GM12878 (cell line): ENCODE results near the gene CLIC6. TPM values are rescaled to one million over a fixed set of nuclear protein-coding genes. Genes with fewer than 3 reads are reported as not detected.

Experiments
- ATAC-seq: fragments of 200-7000 bp; cut with Tn5 transposase; 3 replicates; pipeline ENCODE4 v1.9.1; 2020; ENCODE audit warnings: mild to moderate bottlenecking, moderate library complexity
- BruUV-seq: library from RNA; stranded (reverse); fragments of 400-500 nt; replicated peaks from 2 replicates; lab custom pipeline; 2021; lab: Mats Ljungman, UMichigan
- CTCF ChIA-PET: fragments of 300-600 bp; sonication (Branson Sonifier 250); formaldehyde crosslinking; extraction: SDS; loops from one replicate; lab custom pipeline; 2021; ENCODE audit warnings: inconsistent platforms; lab: Yijun Ruan, JAX
- POLR2A ChIA-PET: fragments of 350-600 bp; formaldehyde crosslinking; extraction: SDS; loops from one replicate; lab custom pipeline; 2021; ENCODE audit warnings: inconsistent platforms; lab: Charles Lee
- RAD21 ChIA-PET: fragments of 300-600 bp; sonication (Branson Sonifier 250); formaldehyde crosslinking; loops from one replicate; lab custom pipeline; 2023; ENCODE audit warnings: antibody characterized with exemption; ENCODE audit not compliant: unreplicated experiment; lab: Charles Lee
- SMC1A ChIA-PET: fragments of 300-600 bp; sonication (Branson Sonifier 250); formaldehyde crosslinking; loops from one replicate; lab custom pipeline; 2023; ENCODE audit not compliant: unreplicated experiment, uncharacterized antibody; lab: Charles Lee
- DNase-seq: peaks from one replicate; pipeline ENCODE4 v3.0.0-alpha.2; 2011; ENCODE audit warnings: low read depth, low spot score
- FAIRE-seq: peaks from 3 replicates; lab custom pipeline; 2011; peaks lifted over from hg19 to GRCh38; lab: Jason Lieb, UNC
- H2AFZ ChIP-seq: 2 replicates; pipeline ENCODE4 v1.6.0; 2011; ENCODE audit warnings: low read depth, low read length, control low read depth; ENCODE audit not compliant: control insufficient read depth
- H3K27ac ChIP-seq: 2 replicates; pipeline ENCODE4 v1.5.1; 2011; ENCODE audit warnings: control low read depth; ENCODE audit not compliant: control insufficient read depth, insufficient read depth
- H3K27me3 ChIP-seq, 2 experiments: replicated peaks in 1 of 2; 2 replicates each; pipeline versions ENCODE4 v1.6.0 to v1.6.1; 2011; ENCODE audit warnings: low read length in 1 of 2; ENCODE audit not compliant: control insufficient read depth in 2 of 2, insufficient read depth in 2 of 2
- H3K36me3 ChIP-seq, 2 experiments: 2 replicates each; pipeline ENCODE4 v1.5.1; 2011; ENCODE audit warnings: low read length in 1 of 2; ENCODE audit not compliant: control insufficient read depth in 2 of 2, insufficient read depth in 2 of 2
- H3K4me1 ChIP-seq: 2 replicates; pipeline ENCODE4 v1.6.1; 2011; ENCODE audit warnings: mild to moderate bottlenecking, low read length, moderate library complexity, mixed read lengths; ENCODE audit not compliant: control insufficient read depth, insufficient read depth
- H3K4me2 ChIP-seq: 2 replicates; pipeline ENCODE4 v1.6.0; 2011; ENCODE audit warnings: control low read depth; ENCODE audit not compliant: control insufficient read depth, insufficient read depth
- H3K4me3 ChIP-seq: fragments of 200-600 bp; sonication (generic); 2 replicates; pipeline ENCODE4 v1.5.1; 2016
- H3K79me2 ChIP-seq: 2 replicates; pipeline ENCODE4 v1.6.0; 2011; ENCODE audit warnings: low read length; ENCODE audit not compliant: control insufficient read depth, insufficient read depth
- H3K9ac ChIP-seq: 2 replicates; pipeline ENCODE4 v1.8.0; 2011; ENCODE audit warnings: low read length, control low read depth, mixed read lengths; ENCODE audit not compliant: control insufficient read depth, insufficient read depth
- H3K9me3 ChIP-seq: replicated peaks from 3 replicates; pipeline ENCODE4 v1.5.1; 2011; ENCODE audit warnings: mild to moderate bottlenecking, low read length; ENCODE audit not compliant: control insufficient read depth, insufficient read depth
- H4K20me1 ChIP-seq: 2 replicates; pipeline ENCODE4 v1.6.0; 2011; ENCODE audit not compliant: control insufficient read depth, insufficient read depth
- BCL11A ChIP-seq: IDR thresholded peaks from 2 replicates; pipeline ENCODE4 v1.6.1; 2011; ENCODE audit warnings: low read depth, low read length
- CBX5 ChIP-seq: sonication (generic); IDR thresholded peaks from 2 replicates; pipeline ENCODE4 v1.6.1; 2016; ENCODE audit warnings: low read depth, moderate library complexity, mild to moderate bottlenecking, inconsistent platforms
- CREB1 ChIP-seq: IDR thresholded peaks from 2 replicates; pipeline ENCODE4 v1.6.1; 2012; ENCODE audit warnings: low read depth, mild to moderate bottlenecking, inconsistent platforms
- GATAD2B ChIP-seq: fragments of 450-650 bp; conservative IDR thresholded peaks from 2 replicates; pipeline ENCODE4 v1.6.1; 2017; ENCODE audit warnings: low read depth, mild to moderate bottlenecking, moderate library complexity
- KDM1A ChIP-seq: fragments of 200-600 bp; sonication (generic); IDR thresholded peaks from 2 replicates; pipeline ENCODE4 v1.6.1; 2016; ENCODE audit warnings: borderline replicate concordance
- LARP7 ChIP-seq: fragments of 450-650 bp; IDR thresholded peaks from 2 replicates; pipeline ENCODE4 v1.6.1; 2017; ENCODE audit warnings: mild to moderate bottlenecking
- MEF2A ChIP-seq: IDR thresholded peaks from 2 replicates; pipeline ENCODE4 v1.6.1; 2011; ENCODE audit warnings: low read depth, mild to moderate bottlenecking, low read length, moderate library complexity; ENCODE audit not compliant: insufficient read depth
- MXI1 ChIP-seq: fragments of 150-350 bp; IDR thresholded peaks from 2 replicates; pipeline ENCODE4 v1.6.1; 2011; ENCODE audit warnings: low read depth, mild to moderate bottlenecking, inconsistent platforms, low read length, improper control_type of control experiment
- NR2C2 ChIP-seq: IDR thresholded peaks from 2 replicates; pipeline ENCODE4 v1.6.1; 2011; ENCODE audit warnings: borderline replicate concordance, low read depth; ENCODE audit not compliant: control insufficient read depth, insufficient read length
- POLR2AphosphoS5 ChIP-seq: IDR thresholded peaks from 2 replicates; pipeline ENCODE4 v1.6.1; 2011; ENCODE audit warnings: mild to moderate bottlenecking, low read length, inconsistent platforms
- SRF ChIP-seq, 2 experiments: IDR thresholded peaks; 2 replicates each; pipeline ENCODE4 v1.6.1; 2011; ENCODE audit warnings: low read depth in 2 of 2, low read length in 2 of 2, mild to moderate bottlenecking in 1 of 2, moderate library complexity in 1 of 2
- STAT1 ChIP-seq: fragments of 450-650 bp; conservative IDR thresholded peaks from 2 replicates; pipeline ENCODE4 v1.6.1; 2014; ENCODE audit warnings: antibody characterized with exemption, mild to moderate bottlenecking
- YY1 ChIP-seq: IDR thresholded peaks from 2 replicates; pipeline ENCODE4 v1.6.1; 2011; ENCODE audit warnings: low read depth, mild to moderate bottlenecking, low read length
- ZNF207 ChIP-seq: fragments of 450-650 bp; IDR thresholded peaks from 2 replicates; pipeline ENCODE4 v1.6.1; 2014; ENCODE audit warnings: antibody characterized with exemption, mild to moderate bottlenecking, borderline replicate concordance
- ZNF274 ChIP-seq: IDR thresholded peaks from one replicate; pipeline ENCODE4 v1.8.0; 2011; ENCODE audit not compliant: insufficient read length, insufficient read depth
- WGBS: methylation state at CpG from one replicate; pipeline ENCODE4 v1.1.6; 2016; ENCODE audit warnings: low lambda C conversion rate; ENCODE audit not compliant: insufficient replicate concordance, insufficient coverage; ENCODE audit errors: missing lambda C conversion rate; 5-methylcytosine and 5-hydroxymethylcytosine counted together
- in situ Hi-C: fragments of 300-500 bp; cut with MboI; formaldehyde crosslinking; loops from 9 replicates; pipeline ENCODE4 v1.14.3; 2018; ENCODE audit warnings: mixed read lengths
- intact Hi-C: fragments of 100-400 bp; cut with micrococcal nuclease; formaldehyde crosslinking; loops from one replicate; pipeline ENCODE4 v1.14.2; 2022; ENCODE audit not compliant: unreplicated experiment
- polyA plus RNA-seq, 11 experiments: library from polyadenylated mRNA; depleted of rRNA in 4 of 11; unstranded in 6 of 11; stranded (reverse) in 5 of 11; fragments of >200 nt; fragmentation: Nextera tagmentation in 4 of 11; fragmentation: Illumina TruSeq in 1 of 11; extraction: Ambion mirVana in 4 of 11; extraction: Trizol in 1 of 11; gene quantifications; 1 replicate in 1 of 11; 2 replicates in 10 of 11; pipeline versions ENCODE4 v1.2.1 to v1.2.3, GENCODE V29; 2011 to 2016; ENCODE audit warnings: inconsistent platforms in 2 of 11, missing spikeins in 2 of 11, low read depth in 1 of 11
- total RNA-seq, 4 experiments: library from RNA; depleted of rRNA in 3 of 4; stranded (reverse); fragments of >200 nt in 3 of 4; fragmentation: Illumina TruSeq in 1 of 4; extraction: Trizol in 1 of 4; gene quantifications; 2 replicates each; pipeline versions ENCODE4 v1.2.1 to v1.2.3, GENCODE V29; 2013 to 2021
- TF ChIP-seq, protein P1 (sequence below): IDR thresholded peaks from 2 replicates; pipeline ENCODE4 v1.6.1; 2012; ENCODE audit warnings: low read depth, low read length, improper control_type of control experiment
- TF ChIP-seq, protein P2 (sequence below): fragments of 450-650 bp; IDR thresholded peaks from 2 replicates; pipeline ENCODE4 v1.6.1; 2018; ENCODE audit warnings: borderline replicate concordance, mild to moderate bottlenecking; ENCODE audit not compliant: partially characterized antibody
- TF ChIP-seq, protein P3 (sequence below): fragments of 450-650 bp; IDR thresholded peaks from 2 replicates; pipeline ENCODE4 v1.6.1; 2016; ENCODE audit warnings: mild to moderate bottlenecking, moderate library complexity, borderline replicate concordance

Gene CLIC6
- total and polyA plus RNA-seq, 10 of the 15 experiments (the other 5 are each of a cell fraction or from before 2014, with no cell fraction given), result 5.7 to 34.1 (median 11.2) TPM

DNA sequence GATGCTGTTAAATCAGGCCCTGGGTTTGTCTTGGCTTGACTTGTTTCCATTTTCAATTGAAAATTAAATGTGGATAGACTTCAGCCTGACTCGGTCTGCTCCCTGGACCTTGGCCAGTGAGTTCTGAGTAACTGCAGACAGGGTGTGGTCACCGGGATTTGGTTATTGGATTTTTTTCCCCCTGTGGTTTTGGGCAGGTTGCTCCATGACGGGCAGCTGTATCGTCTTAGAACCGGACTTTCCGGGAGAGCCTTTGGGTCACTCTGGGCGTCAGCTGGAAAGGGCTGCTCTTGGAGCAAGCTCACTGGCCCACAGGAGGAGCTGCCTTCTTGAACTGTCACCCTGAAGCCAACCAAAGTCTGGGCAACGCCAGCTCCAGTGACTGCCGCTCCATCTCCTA lies 75.0 kb downstream of the CLIC6 start:
- DNase-seq (no peak), FAIRE-seq (no peak), ATAC-seq (no peak)
- no peaks in the 10 kb centered on the region for H3K79me2 ChIP-seq
- H2AFZ ChIP-seq, result no peak overlapping the region
- no peak overlapping the region for H3K4me3 ChIP-seq
- peaks cover 8% of the 10 kb centered on the region for H3K4me1 ChIP-seq
- WGBS, result 55% methylated on average over 9 of the region's 9 CpGs
- H4K20me1 ChIP-seq, result no peaks in the 10 kb centered on the region
- ChIA-PET RAD21 (interaction anchor here (1.0 to 3.7 kb wide), 4 partner anchors 51 to 1096 kb away, joined by 3 to 22 read pairs (median 4); no protein-coding TSS in a partner anchor), CTCF (interaction anchor here (1.6 to 4.3 kb wide), 3 partner anchors 17 to 1096 kb away, joined by 4 to 40 read pairs (median 13); no protein-coding TSS in a partner anchor), SMC1A (interaction anchor here (1.2 kb wide), 1 partner anchor 50 kb away, joined by 3 read pairs; no protein-coding TSS in a partner anchor), POLR2A (no interaction called here)
- no peak overlapping the region for H3K4me2 ChIP-seq
- no peak overlapping the region for H3K27ac ChIP-seq
- H3K9me3 ChIP-seq, result no peaks in the 10 kb centered on the region
- no peaks in the 10 kb centered on the region; a peak in 2 of 4 replicates for H3K27me3 ChIP-seq
- no peaks in the 10 kb centered on the region for H3K36me3 ChIP-seq
- in situ Hi-C loops, result loop anchor here (10.0 kb wide), 2 partner anchors 661 to 1281 kb away; no protein-coding TSS in a partner anchor
- intact Hi-C loops, result loop anchor here (2.0 kb wide), 2 partner anchors 143 to 657 kb away; no protein-coding TSS in a partner anchor
- BruUV-seq, result no TSS peak
- H3K9ac ChIP-seq, result no peak overlapping the region
- no peak for TF ChIP-seq BCL11A
- no peak for TF ChIP-seq CBX5
- no peak for TF ChIP-seq CREB1
- no peak for TF ChIP-seq MEF2A
- TF ChIP-seq, protein P1, sequence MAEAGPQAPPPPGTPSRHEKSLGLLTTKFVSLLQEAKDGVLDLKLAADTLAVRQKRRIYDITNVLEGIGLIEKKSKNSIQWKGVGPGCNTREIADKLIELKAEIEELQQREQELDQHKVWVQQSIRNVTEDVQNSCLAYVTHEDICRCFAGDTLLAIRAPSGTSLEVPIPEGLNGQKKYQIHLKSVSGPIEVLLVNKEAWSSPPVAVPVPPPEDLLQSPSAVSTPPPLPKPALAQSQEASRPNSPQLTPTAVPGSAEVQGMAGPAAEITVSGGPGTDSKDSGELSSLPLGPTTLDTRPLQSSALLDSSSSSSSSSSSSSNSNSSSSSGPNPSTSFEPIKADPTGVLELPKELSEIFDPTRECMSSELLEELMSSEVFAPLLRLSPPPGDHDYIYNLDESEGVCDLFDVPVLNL, result no peak
- no peak for TF ChIP-seq ZNF207
- TF ChIP-seq, protein P2, sequence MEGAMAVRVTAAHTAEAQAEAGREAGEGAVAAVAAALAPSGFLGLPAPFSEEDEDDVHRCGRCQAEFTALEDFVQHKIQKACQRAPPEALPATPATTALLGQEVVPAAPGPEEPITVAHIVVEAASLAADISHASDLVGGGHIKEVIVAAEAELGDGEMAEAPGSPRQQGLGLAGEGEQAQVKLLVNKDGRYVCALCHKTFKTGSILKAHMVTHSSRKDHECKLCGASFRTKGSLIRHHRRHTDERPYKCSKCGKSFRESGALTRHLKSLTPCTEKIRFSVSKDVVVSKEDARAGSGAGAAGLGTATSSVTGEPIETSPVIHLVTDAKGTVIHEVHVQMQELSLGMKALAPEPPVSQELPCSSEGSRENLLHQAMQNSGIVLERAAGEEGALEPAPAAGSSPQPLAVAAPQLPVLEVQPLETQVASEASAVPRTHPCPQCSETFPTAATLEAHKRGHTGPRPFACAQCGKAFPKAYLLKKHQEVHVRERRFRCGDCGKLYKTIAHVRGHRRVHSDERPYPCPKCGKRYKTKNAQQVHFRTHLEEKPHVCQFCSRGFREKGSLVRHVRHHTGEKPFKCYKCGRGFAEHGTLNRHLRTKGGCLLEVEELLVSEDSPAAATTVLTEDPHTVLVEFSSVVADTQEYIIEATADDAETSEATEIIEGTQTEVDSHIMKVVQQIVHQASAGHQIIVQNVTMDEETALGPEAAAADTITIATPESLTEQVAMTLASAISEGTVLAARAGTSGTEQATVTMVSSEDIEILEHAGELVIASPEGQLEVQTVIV, result no peak
- TF ChIP-seq POLR2AphosphoS5, result no peak
- TF ChIP-seq SRF (IDR thresholded peaks at IDR 0.05; ENCODE audit: low read depth in 2 of 2, low read length in 2 of 2), result no peak
- no peak for TF ChIP-seq ZNF274
- no peak for TF ChIP-seq LARP7
- TF ChIP-seq, protein P3, sequence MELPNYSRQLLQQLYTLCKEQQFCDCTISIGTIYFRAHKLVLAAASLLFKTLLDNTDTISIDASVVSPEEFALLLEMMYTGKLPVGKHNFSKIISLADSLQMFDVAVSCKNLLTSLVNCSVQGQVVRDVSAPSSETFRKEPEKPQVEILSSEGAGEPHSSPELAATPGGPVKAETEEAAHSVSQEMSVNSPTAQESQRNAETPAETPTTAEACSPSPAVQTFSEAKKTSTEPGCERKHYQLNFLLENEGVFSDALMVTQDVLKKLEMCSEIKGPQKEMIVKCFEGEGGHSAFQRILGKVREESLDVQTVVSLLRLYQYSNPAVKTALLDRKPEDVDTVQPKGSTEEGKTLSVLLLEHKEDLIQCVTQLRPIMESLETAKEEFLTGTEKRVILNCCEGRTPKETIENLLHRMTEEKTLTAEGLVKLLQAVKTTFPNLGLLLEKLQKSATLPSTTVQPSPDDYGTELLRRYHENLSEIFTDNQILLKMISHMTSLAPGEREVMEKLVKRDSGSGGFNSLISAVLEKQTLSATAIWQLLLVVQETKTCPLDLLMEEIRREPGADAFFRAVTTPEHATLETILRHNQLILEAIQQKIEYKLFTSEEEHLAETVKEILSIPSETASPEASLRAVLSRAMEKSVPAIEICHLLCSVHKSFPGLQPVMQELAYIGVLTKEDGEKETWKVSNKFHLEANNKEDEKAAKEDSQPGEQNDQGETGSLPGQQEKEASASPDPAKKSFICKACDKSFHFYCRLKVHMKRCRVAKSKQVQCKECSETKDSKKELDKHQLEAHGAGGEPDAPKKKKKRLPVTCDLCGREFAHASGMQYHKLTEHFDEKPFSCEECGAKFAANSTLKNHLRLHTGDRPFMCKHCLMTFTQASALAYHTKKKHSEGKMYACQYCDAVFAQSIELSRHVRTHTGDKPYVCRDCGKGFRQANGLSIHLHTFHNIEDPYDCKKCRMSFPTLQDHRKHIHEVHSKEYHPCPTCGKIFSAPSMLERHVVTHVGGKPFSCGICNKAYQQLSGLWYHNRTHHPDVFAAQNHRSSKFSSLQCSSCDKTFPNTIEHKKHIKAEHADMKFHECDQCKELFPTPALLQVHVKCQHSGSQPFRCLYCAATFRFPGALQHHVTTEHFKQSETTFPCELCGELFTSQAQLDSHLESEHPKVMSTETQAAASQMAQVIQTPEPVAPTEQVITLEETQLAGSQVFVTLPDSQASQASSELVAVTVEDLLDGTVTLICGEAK, result no peak
- TF ChIP-seq STAT1, result no peak
- no peak for TF ChIP-seq GATAD2B
- TF ChIP-seq NR2C2, result no peak
- TF ChIP-seq KDM1A, result no peak
- no peak for TF ChIP-seq YY1
- TF ChIP-seq MXI1, result no peak
